HepG2 (cell line): ENCODE data around the gene SERTAD2. TPM values are rescaled to one million over a fixed set of nuclear protein-coding genes. Genes with fewer than 3 reads are reported as not detected.
A peak's percentile ranks its signal among the peaks of the same experiment; 100 is the strongest.

ENCODE experiments used
- BCL6 ChIP-seq: IDR thresholded peaks from 2 replicates; pipeline ENCODE4 v1.6.1; 2016; ENCODE audit warnings: missing genetic modification reagents, missing compliant biosample characterization
- CENPX ChIP-seq: sonication (generic); formaldehyde crosslinking; IDR thresholded peaks from 2 replicates; pipeline ENCODE4 v1.9.0; 2021; ENCODE audit warnings: mild to moderate bottlenecking, missing genetic modification reagents, moderate library complexity
- ETV5 ChIP-seq: IDR thresholded peaks from 2 replicates; pipeline ENCODE4 v1.6.1; 2018; ENCODE audit warnings: missing biosample characterization, missing genetic modification reagents, inconsistent platforms, borderline replicate concordance
- FOXO1 ChIP-seq: sonication (generic); formaldehyde crosslinking; IDR thresholded peaks from 2 replicates; pipeline ENCODE4 v1.4.0; 2020; ENCODE audit warnings: missing genetic modification reagents
- GATA4 ChIP-seq: sonication (generic); IDR thresholded peaks from 2 replicates; pipeline ENCODE4 v1.6.1; 2016; ENCODE audit warnings: antibody characterized with exemption, low read depth, borderline replicate concordance
- HNRNPUL1 ChIP-seq: fragments of 200-400 bp; formaldehyde crosslinking; IDR thresholded peaks from 2 replicates; pipeline ENCODE4 v1.6.1; 2017; ENCODE audit warnings: low read depth, mild to moderate bottlenecking, low read length, moderate library complexity
- JARID2 ChIP-seq: sonication (generic); formaldehyde crosslinking; IDR thresholded peaks from 2 replicates; pipeline ENCODE4 v1.8.1; 2023; ENCODE audit warnings: missing genetic modification reagents, inconsistent platforms; ENCODE audit not compliant: insufficient replicate concordance
- MEIS2 ChIP-seq: sonication (generic); formaldehyde crosslinking; IDR thresholded peaks from 2 replicates; pipeline ENCODE4 v1.9.0; 2021; ENCODE audit warnings: mild to moderate bottlenecking, missing genetic modification reagents
- MLX ChIP-seq: IDR thresholded peaks from 2 replicates; pipeline ENCODE4 v1.6.1; 2016
- NFYB ChIP-seq: sonication (generic); formaldehyde crosslinking; IDR thresholded peaks from 2 replicates; pipeline ENCODE4 v1.4.0; 2020; ENCODE audit warnings: missing genetic modification reagents
- NKX3-1 ChIP-seq: sonication (generic); formaldehyde crosslinking; IDR thresholded peaks from 2 replicates; pipeline ENCODE4 v1.5.0; 2020; ENCODE audit warnings: missing genetic modification reagents
- PATZ1 ChIP-seq: sonication (generic); formaldehyde crosslinking; IDR thresholded peaks from 2 replicates; pipeline ENCODE4 v1.4.0; 2020; ENCODE audit warnings: missing genetic modification reagents
- POLR2A ChIP-seq, 2 experiments: IDR thresholded peaks; 2 replicates each; pipeline ENCODE4 v1.6.1; 2011; ENCODE audit warnings: low read depth in 2 of 2, low read length in 2 of 2, mild to moderate bottlenecking in 1 of 2, moderate library complexity in 1 of 2; ENCODE audit not compliant: insufficient read depth in 1 of 2
- POLR2G ChIP-seq: fragments of 200-400 bp; formaldehyde crosslinking; IDR thresholded peaks from 2 replicates; pipeline ENCODE4 v1.6.1; 2018; ENCODE audit warnings: mild to moderate bottlenecking, low read depth, low read length, moderate library complexity
- PRDM4 ChIP-seq: sonication (generic); formaldehyde crosslinking; IDR thresholded peaks from 2 replicates; pipeline ENCODE4 v1.9.0; 2021; ENCODE audit warnings: missing genetic modification reagents, borderline replicate concordance
- RORA ChIP-seq: sonication (generic); formaldehyde crosslinking; IDR thresholded peaks from 2 replicates; pipeline ENCODE4 v1.5.0; 2020; ENCODE audit warnings: mild to moderate bottlenecking, missing genetic modification reagents, moderate library complexity
- SALL1 ChIP-seq: sonication (generic); formaldehyde crosslinking; IDR thresholded peaks from 2 replicates; pipeline ENCODE4 v1.8.0; 2022; ENCODE audit warnings: mild to moderate bottlenecking, missing genetic modification reagents
- SAP130 ChIP-seq: IDR thresholded peaks from 2 replicates; pipeline ENCODE4 v1.6.1; 2016; ENCODE audit warnings: low read depth
- SPEN ChIP-seq: sonication (generic); formaldehyde crosslinking; IDR thresholded peaks from 2 replicates; pipeline ENCODE4 v1.5.1; 2020; ENCODE audit warnings: low read depth, mild to moderate bottlenecking, missing genetic modification reagents
- ZBTB21 ChIP-seq: sonication (generic); formaldehyde crosslinking; IDR thresholded peaks from 2 replicates; pipeline ENCODE4 v1.4.0; 2020; ENCODE audit warnings: missing genetic modification reagents
- ZBTB7A ChIP-seq: sonication (generic); formaldehyde crosslinking; IDR thresholded peaks from 2 replicates; pipeline ENCODE4 v1.8.0; 2022; ENCODE audit warnings: mild to moderate bottlenecking, missing genetic modification reagents
- ZNF335 ChIP-seq: sonication (generic); formaldehyde crosslinking; IDR thresholded peaks from 2 replicates; pipeline ENCODE4 v1.4.0; 2020; ENCODE audit warnings: missing genetic modification reagents
- ZNF512 ChIP-seq: sonication (generic); formaldehyde crosslinking; IDR thresholded peaks from 2 replicates; pipeline ENCODE4 v1.4.0; 2020; ENCODE audit warnings: mild to moderate bottlenecking, missing genetic modification reagents
- ZNF572 ChIP-seq: sonication (generic); formaldehyde crosslinking; IDR thresholded peaks from 2 replicates; pipeline ENCODE4 v1.5.1; 2020; ENCODE audit warnings: mild to moderate bottlenecking, missing genetic modification reagents
- polyA plus RNA-seq, 8 experiments: library from polyadenylated mRNA; depleted of rRNA in 3 of 8; stranded (reverse) in 7 of 8; unstranded in 1 of 8; fragments of >200 nt; fragmentation: Illumina TruSeq in 4 of 8; extraction: Trizol in 4 of 8; gene quantifications; 2 replicates each; pipeline versions ENCODE4 v1.2.1 to v1.2.3, GENCODE V29; 2011 to 2016; ENCODE audit warnings: low read depth in 4 of 8, missing spikeins in 1 of 8, mixed read lengths in 1 of 8; ENCODE audit not compliant: insufficient read depth in 1 of 8
- total RNA-seq, 5 experiments: library from RNA; depleted of rRNA; stranded (reverse); fragments of >200 nt; fragmentation: Illumina TruSeq; extraction: Trizol; gene quantifications; 2 replicates each; pipeline ENCODE4 v1.2.3, GENCODE V29; 2016; ENCODE audit warnings: low read depth in 1 of 5

Gene SERTAD2
- total and polyA plus RNA-seq, 2 of the 13 experiments (the other 11 are each of a cell fraction or from before 2014, with no cell fraction given) = 6.7 to 22.6 TPM

GRCh38 chr2:64653109-64654062 is at the start of gene SERTAD2 (continued):
- TF ChIP-seq NKX3-1 (CRISPR knock-in tag) (0 out of 2 replicates have a peak, but pooled peaks have one; percentile 6), MEIS2 (CRISPR knock-in tag) (peak; percentile 70; the same call in 1 of the 2 replicates), SALL1 (CRISPR knock-in tag) (peak; percentile 76), ZNF512 (CRISPR knock-in tag) (no peak), SPEN (CRISPR knock-in tag) (no peak; the same call in 1 of the 2 replicates), POLR2A (IDR thresholded peaks at IDR 0.05; ENCODE audit: insufficient read depth in 1 of 2, low read depth in 2 of 2, low read length in 2 of 2) (peak; percentile 56 to 86; a peak in 3 of 4 replicates), ZBTB7A (peak; percentile 91), ZNF335 (0 out of 2 replicates have a peak, but pooled peaks have one; percentile 31), SAP130 (CRISPR knock-in tag) (peak; percentile 69), MLX (CRISPR knock-in tag) (no peak), ZNF572 (CRISPR knock-in tag) (no peak), NFYB (no peak; the same call in 1 of the 2 replicates), CENPX (no peak), POLR2G (peak; percentile 91), RORA (CRISPR knock-in tag) (no peak), BCL6 (CRISPR knock-in tag) (0 out of 2 replicates have a peak, but pooled peaks have one; percentile 35), GATA4 (0 out of 2 replicates have a peak, but pooled peaks have one; percentile 38), ZBTB21 (CRISPR knock-in tag) (0 out of 2 replicates have a peak, but pooled peaks have one; percentile 30), JARID2 (CRISPR knock-in tag) (peak; percentile 40), PRDM4 (CRISPR knock-in tag) (no peak), FOXO1 (CRISPR knock-in tag) (peak; percentile 18; the same call in 1 of the 2 replicates), PATZ1 (CRISPR knock-in tag) (peak; percentile 31), HNRNPUL1 (0 out of 2 replicates have a peak, but pooled peaks have one; percentile 25), ETV5 (CRISPR knock-in tag) (peak; percentile 41)
